BJ (cell line): ENCODE results near the gene DLX2. TPM values are rescaled to one million over a fixed set of nuclear protein-coding genes. Genes with fewer than 3 reads are reported as not detected.

Source experiments
- CTCF ChIA-PET: fragments of 350-600 bp; formaldehyde crosslinking; extraction: SDS; loops from one replicate; lab custom pipeline; 2021; ENCODE audit warnings: antibody characterized with exemption, inconsistent platforms; lab: Yijun Ruan, JAX
- POLR2A ChIA-PET: fragments of 300-600 bp; sonication (Branson Sonifier 250); formaldehyde crosslinking; extraction: SDS; loops from one replicate; lab custom pipeline; 2021; ENCODE audit warnings: antibody characterized with exemption; lab: Charles Lee
- DNase-seq: peaks from one replicate; pipeline ENCODE4 v3.0.0-alpha.2; 2011; ENCODE audit warnings: low read depth
- H3K27me3 ChIP-seq: 2 replicates; pipeline ENCODE4 v1.6.0; 2011; ENCODE audit warnings: low read length; ENCODE audit not compliant: control insufficient read depth, insufficient read depth
- H3K36me3 ChIP-seq: 2 replicates; pipeline ENCODE4 v1.5.1; 2011; ENCODE audit warnings: low read length; ENCODE audit not compliant: control insufficient read depth, insufficient read depth
- H3K4me3 ChIP-seq: 2 replicates; pipeline ENCODE4 v1.5.1; 2011; ENCODE audit warnings: low read depth, mild to moderate bottlenecking, control low read depth, low read length
- CTCF ChIP-seq: IDR thresholded peaks from 2 replicates; pipeline ENCODE4 v1.5.1; 2011; ENCODE audit warnings: low read depth, mild to moderate bottlenecking, control low read depth, inconsistent platforms, low read length, moderate library complexity; ENCODE audit not compliant: insufficient read depth
- polyA plus RNA-seq: library from polyadenylated mRNA; depleted of rRNA; stranded (reverse); fragments of >200 nt; gene quantifications from 2 replicates; pipeline ENCODE4 v1.2.3, GENCODE V29; 2011

The DLX2 gene
- polyA plus RNA-seq, 1 experiment: 0.20 TPM

GRCh38 chr2:172137109-172137508 lies 34.4 kb upstream of the DLX2 start:
- DNase-seq: no peak
- ChIA-PET POLR2A (no interaction called here), CTCF (interaction anchor here (3.0 kb wide), 1 partner anchor 10 kb away, joined by 15 read pairs; no protein-coding TSS in a partner anchor)
- no peak overlapping the region for H3K4me3 ChIP-seq
- H3K27me3 ChIP-seq: no peaks in the 10 kb centered on the region; the same call in 1 of the 2 replicates
- TF ChIP-seq CTCF: no peak
- no peaks in the 10 kb centered on the region for H3K36me3 ChIP-seq

GRCh38 chr2:172135446-172135845 lies 32.7 kb upstream of the DLX2 start:
- TF ChIP-seq CTCF: no peak
- ChIA-PET CTCF (interaction anchor here (3.0 kb wide), 1 partner anchor 8 kb away, joined by 15 read pairs; no protein-coding TSS in a partner anchor), POLR2A (no interaction called here)
- Histone ChIP-seq H3K36me3 (no peaks in the 10 kb centered on the region), H3K4me3 (no peak overlapping the region), H3K27me3 (no peaks in the 10 kb centered on the region; the same call in 1 of the 2 replicates)
- DNase-seq: no peak

GRCh38 chr2:172134270-172134669 lies 31.6 kb upstream of the DLX2 start:
- Histone ChIP-seq H3K36me3 (no peaks in the 10 kb centered on the region), H3K4me3 (no peak overlapping the region), H3K27me3 (no peaks in the 10 kb centered on the region)
- ChIA-PET POLR2A (no interaction called here), CTCF (no interaction called here)
- DNase-seq: no peak
- no peak for TF ChIP-seq CTCF

GRCh38 chr2:172131713-172132555 lies 29.2 kb upstream of the DLX2 start:
- ChIA-PET POLR2A (no interaction called here), CTCF (interaction anchor here (0.7 to 1.3 kb wide), 5 partner anchors 9 to 428 kb away, joined by 3 read pairs; no protein-coding TSS in a partner anchor)
- no peak for DNase-seq
- no peak overlapping the region for H3K4me3 ChIP-seq
- no peak for TF ChIP-seq CTCF
- no peaks in the 10 kb centered on the region for H3K27me3 ChIP-seq
- no peaks in the 10 kb centered on the region for H3K36me3 ChIP-seq

- no peaks in the 10 kb centered on the region for H3K36me3 ChIP-seq
- ChIA-PET CTCF (interaction anchor here (0.6 to 1.3 kb wide), 6 partner anchors 26 to 423 kb away, joined by 3 to 4 read pairs (median 3); no protein-coding TSS in a partner anchor), POLR2A (no interaction called here)
- TF ChIP-seq CTCF: no peak
- no peaks in the 10 kb centered on the region for H3K27me3 ChIP-seq
- DNase-seq: no peak
- H3K4me3 ChIP-seq: no peak overlapping the region
Observed at GRCh38 chr2:172129404-172129803, 26.7 kb upstream of the DLX2 start.
